Mucosa of descending colon (tissue), 3 donors: Measurements from ENCODE around the gene FBN1. TPM values are rescaled to one million over a fixed set of nuclear protein-coding genes. Genes with fewer than 3 reads are reported as not detected.

Experiments
- ATAC-seq: fragments of 200-7000 bp; cut with Tn5 transposase; one replicate; pipeline ENCODE4 v1.9.1; 2020; ENCODE audit warnings: mild to moderate bottlenecking, moderate library complexity
- DNase-seq, 3 donors: peaks; one replicate each; pipeline ENCODE4 v3.0.0-alpha.2; 2020
- H3K36me3 ChIP-seq: fragments of 200-600 bp; one replicate; pipeline ENCODE4 v1.8.0; 2021; ENCODE audit warnings: low read depth, mild to moderate bottlenecking
- H3K4me1 ChIP-seq: fragments of 200-600 bp; one replicate; pipeline ENCODE4 v1.8.0; 2021; ENCODE audit warnings: low read depth, mild to moderate bottlenecking
- H3K4me3 ChIP-seq: fragments of 200-600 bp; one replicate; pipeline ENCODE4 v1.8.0; 2021; ENCODE audit warnings: mild to moderate bottlenecking
- H3K9me3 ChIP-seq: fragments of 200-600 bp; one replicate; pipeline ENCODE4 v1.8.0; 2021; ENCODE audit warnings: mild to moderate bottlenecking
- CTCF ChIP-seq: fragments of 200-600 bp; IDR thresholded peaks from one replicate; pipeline ENCODE4 v1.8.0; 2022; ENCODE audit warnings: antibody characterized with exemption, mild to moderate bottlenecking
- intact Hi-C, 2 donors: fragments of 100-400 bp; cut with DNase I in 1 of 2; cut with micrococcal nuclease in 1 of 2; formaldehyde crosslinking; loops; one replicate each; pipeline versions ENCODE4 v1.11.0 to v1.11.1; 2022; cut with DNase I, micrococcal nuclease
- total RNA-seq, 3 donors: library from RNA; stranded (reverse); fragmentation: NEBNext Ultra II Directional in 2 of 3; extraction: Animal tissue kit (Norgen Biotek cat#: 25700) in 2 of 3; gene quantifications; one replicate each; pipeline versions ENCODE4 v1.2.1 to v1.2.4, GENCODE V29; 2021 to 2023
- donor health status: DM: no; HTN: no; CAD: no; lungs with moderate emphysema.
- donor health status: DM: no; HTN: no; CAD: no.
- donor health status: DM: no; HTN: yes; CAD: no.

Gene FBN1
- total RNA-seq, 3 donors from 2014 or later, result 9.3 to 47.9 (median 35.9) TPM

GRCh38 chr15:48675436-48675835, 29.9 kb upstream of the FBN1 start:
- no peak for TF ChIP-seq CTCF
- DNase-seq, result no peak
- intact Hi-C loops, result no loop called here

GRCh38 chr15:48674876-48675275, 29.4 kb upstream of the FBN1 start:
- ATAC-seq, result no peak
- intact Hi-C loops, result no loop called here
- DNase-seq, result no peak
- Histone ChIP-seq H3K4me1 (no peaks in the 10 kb centered on the region), H3K9me3 (no peaks in the 10 kb centered on the region), H3K4me3 (no peak overlapping the region), H3K36me3 (no peaks in the 10 kb centered on the region)
- no peak for TF ChIP-seq CTCF

More at GRCh38 chr15:48675436-48675835, 29.9 kb upstream of the FBN1 start:
- no peaks in the 10 kb centered on the region for H3K36me3 ChIP-seq
- ATAC-seq, result no peak
- H3K4me1 ChIP-seq, result no peaks in the 10 kb centered on the region
- no peaks in the 10 kb centered on the region for H3K9me3 ChIP-seq
- H3K4me3 ChIP-seq, result no peak overlapping the region

DNA sequence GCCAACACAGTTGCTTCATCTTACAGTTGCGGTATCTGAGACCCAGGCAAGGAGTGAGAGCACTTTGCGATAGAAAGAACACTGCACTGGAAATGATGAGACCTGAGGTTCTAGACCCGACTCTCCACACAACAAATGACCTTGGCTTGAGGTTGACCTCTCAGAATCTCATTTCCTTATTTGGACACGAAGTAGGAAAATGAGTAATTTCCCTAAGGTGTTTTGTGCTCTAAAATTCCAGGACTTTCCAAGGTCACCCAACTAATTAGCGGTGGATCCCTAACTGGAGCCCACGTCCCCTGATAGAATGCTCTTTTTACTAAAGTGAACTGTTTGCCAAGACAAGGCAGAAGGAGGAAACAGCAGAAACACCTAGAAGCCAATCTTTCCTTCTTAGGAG, 26.7 kb upstream of the FBN1 start:
- TF ChIP-seq CTCF, result no peak
- Histone ChIP-seq H3K4me3 (no peak overlapping the region), H3K9me3 (no peaks in the 10 kb centered on the region), H3K36me3 (no peaks in the 10 kb centered on the region), H3K4me1 (no peaks in the 10 kb centered on the region)
- DNase-seq (no peak), ATAC-seq (no peak)
- intact Hi-C loops, result no loop called here

GRCh38 chr15:48671103-48672022, 25.9 kb upstream of the FBN1 start:
- no peak for TF ChIP-seq CTCF
- H3K4me1 ChIP-seq, result no peaks in the 10 kb centered on the region
- no peaks in the 10 kb centered on the region for H3K36me3 ChIP-seq
- peak; percentile 22 for ATAC-seq
- H3K4me3 ChIP-seq, result no peak overlapping the region
- DNase-seq, result no peak
- no peaks in the 10 kb centered on the region for H3K9me3 ChIP-seq
- intact Hi-C loops, result no loop called here

GRCh38 chr15:48667701-48668100, 22.2 kb upstream of the FBN1 start:
- no peaks in the 10 kb centered on the region for H3K36me3 ChIP-seq
- DNase-seq (no peak), ATAC-seq (no peak)
- H3K9me3 ChIP-seq, result no peaks in the 10 kb centered on the region
- H3K4me3 ChIP-seq, result no peak overlapping the region
- no peak for TF ChIP-seq CTCF
- intact Hi-C loops, result no loop called here
- H3K4me1 ChIP-seq, result no peaks in the 10 kb centered on the region
